ENCODE data around the gene SNX24. TPM values are rescaled to one million over a fixed set of nuclear protein-coding genes. Genes with fewer than 3 reads are reported as not detected.
A peak's percentile ranks its signal among the peaks of the same experiment; 100 is the strongest.

The SNX24 gene
- total and polyA plus RNA-seq, 10 of the 15 experiments (the other 5 are each of a cell fraction or from before 2014, with no cell fraction given), result 0.15 to 6.6 (median 4.1) TPM

DNA sequence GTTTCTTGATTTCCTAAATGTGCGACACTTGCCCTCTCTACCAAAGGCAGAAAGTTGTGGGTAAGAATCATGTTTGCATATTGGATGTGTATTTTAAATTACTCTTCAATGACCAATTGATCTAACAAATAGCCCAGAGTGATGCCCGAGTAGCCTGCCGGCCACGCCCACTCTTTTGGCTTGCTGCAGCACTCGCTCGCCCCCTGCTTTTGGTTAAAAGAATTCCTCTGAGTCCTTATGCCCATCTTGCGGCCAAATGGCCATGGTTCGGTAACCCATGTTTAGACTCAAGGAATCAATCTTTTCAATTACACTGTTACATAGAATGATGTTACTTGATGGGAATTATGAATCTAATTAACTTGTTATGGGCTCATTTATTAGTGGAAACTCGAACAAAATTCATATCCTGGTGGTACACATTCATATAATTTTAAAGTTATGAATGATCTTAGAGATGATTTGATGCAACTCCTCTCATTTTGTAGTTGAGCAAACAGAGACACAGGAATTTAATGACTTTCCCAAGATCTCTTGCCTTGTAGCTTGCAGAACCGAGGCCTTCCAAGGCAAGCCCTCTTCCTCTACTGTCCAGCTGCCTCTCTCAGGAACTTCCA is 154.6 kb downstream of the SNX24 start:
- Histone ChIP-seq H3K4me1 (ENCODE audit: control insufficient read depth, insufficient read depth, low read length) (no peaks in the 10 kb centered on the region), H3K27me3 (replicated peaks in 1 of 2; ENCODE audit: control insufficient read depth in 2 of 2, insufficient read depth in 2 of 2, low read length in 1 of 2) (no peaks in the 10 kb centered on the region), H3K4me3 (no peak overlapping the region), H3K4me2 (ENCODE audit: control insufficient read depth, insufficient read depth) (no peak overlapping the region), H3K36me3 (ENCODE audit: control insufficient read depth in 2 of 2, insufficient read depth in 2 of 2, low read length in 1 of 2) (no peaks in the 10 kb centered on the region), H3K9me3 (replicated peaks; ENCODE audit: control insufficient read depth, insufficient read depth, low read length) (no peaks in the 10 kb centered on the region), H4K20me1 (ENCODE audit: control insufficient read depth, insufficient read depth) (no peaks in the 10 kb centered on the region), H3K27ac (ENCODE audit: control insufficient read depth, insufficient read depth) (no peak overlapping the region), H3K9ac (ENCODE audit: control insufficient read depth, insufficient read depth, low read length) (no peak overlapping the region), H2AFZ (ENCODE audit: control insufficient read depth, low read depth, low read length) (no peak overlapping the region), H3K79me2 (ENCODE audit: control insufficient read depth, insufficient read depth, low read length) (no peaks in the 10 kb centered on the region)
- FAIRE-seq, result peak; percentile 49
- POLR2A ChIA-PET, result no interaction called here
- SMC1A ChIA-PET (ENCODE audit: uncharacterized antibody, unreplicated experiment), result interaction anchor here (0.9 kb wide), 1 partner anchor 11 kb away, joined by 3 read pairs; no protein-coding TSS in a partner anchor
- DNase-seq (ENCODE audit: low read depth, low spot score), result peak; percentile 40
- in situ Hi-C loops (cut with MboI) (loop anchor here (5.0 kb wide), 2 partner anchors 103 to 483 kb away; no protein-coding TSS in a partner anchor), intact Hi-C loops (cut with micrococcal nuclease; ENCODE audit: unreplicated experiment) (loop anchor here (1.0 to 10.0 kb wide), 5 partner anchors 103 to 808 kb away; no protein-coding TSS in a partner anchor)
- peak; percentile 99 for ATAC-seq
- CTCF ChIA-PET, result interaction anchor here (0.6 to 1.9 kb wide), 4 partner anchors 8 to 483 kb away, joined by 3 to 11 read pairs (median 5); no protein-coding TSS in a partner anchor
- RAD21 ChIA-PET (ENCODE audit: unreplicated experiment), result interaction anchor here (1.2 kb wide), 1 partner anchor 484 kb away, joined by 7 read pairs; no protein-coding TSS in a partner anchor
- 13% methylated on average over 10 of the region's 10 CpGs for WGBS (ENCODE audit: insufficient coverage, insufficient replicate concordance, low lambda C conversion rate, missing lambda C conversion rate)
- no TSS peak for BruUV-seq (replicated peaks)
- TF ChIP-seq, protein P1, sequence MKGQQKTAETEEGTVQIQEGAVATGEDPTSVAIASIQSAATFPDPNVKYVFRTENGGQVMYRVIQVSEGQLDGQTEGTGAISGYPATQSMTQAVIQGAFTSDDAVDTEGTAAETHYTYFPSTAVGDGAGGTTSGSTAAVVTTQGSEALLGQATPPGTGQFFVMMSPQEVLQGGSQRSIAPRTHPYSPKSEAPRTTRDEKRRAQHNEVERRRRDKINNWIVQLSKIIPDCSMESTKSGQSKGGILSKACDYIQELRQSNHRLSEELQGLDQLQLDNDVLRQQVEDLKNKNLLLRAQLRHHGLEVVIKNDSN (IDR thresholded peaks at IDR 0.05; ENCODE audit: borderline replicate concordance, extremely low read length, insufficient read depth, low read depth, low read length), result no peak
- TF ChIP-seq STAT3 (IDR thresholded peaks at IDR 0.05; ENCODE audit: low read depth, low read length) (no peak), FOXM1 (IDR thresholded peaks at IDR 0.05; ENCODE audit: low read depth, low read length) (no peak), SREBF1 (IDR thresholded peaks at IDR 0.05; ENCODE audit: low read length) (no peak), CREB1 (IDR thresholded peaks at IDR 0.05; ENCODE audit: low read depth) (no peak), SMC3 (IDR thresholded peaks at IDR 0.05; ENCODE audit: borderline replicate concordance, low read length) (peak; percentile 92; the same call in 1 of the 2 replicates), SMARCA5 (IDR thresholded peaks at IDR 0.05) (no peak), RAD21 (IDR thresholded peaks at IDR 0.05; ENCODE audit: insufficient read depth, low read depth, low read length) (peak; percentile 95), NFYA (IDR thresholded peaks at IDR 0.05; ENCODE audit: borderline replicate concordance, low read depth, low read length) (no peak), LARP7 (IDR thresholded peaks at IDR 0.05) (no peak)
- TF ChIP-seq, protein P2, sequence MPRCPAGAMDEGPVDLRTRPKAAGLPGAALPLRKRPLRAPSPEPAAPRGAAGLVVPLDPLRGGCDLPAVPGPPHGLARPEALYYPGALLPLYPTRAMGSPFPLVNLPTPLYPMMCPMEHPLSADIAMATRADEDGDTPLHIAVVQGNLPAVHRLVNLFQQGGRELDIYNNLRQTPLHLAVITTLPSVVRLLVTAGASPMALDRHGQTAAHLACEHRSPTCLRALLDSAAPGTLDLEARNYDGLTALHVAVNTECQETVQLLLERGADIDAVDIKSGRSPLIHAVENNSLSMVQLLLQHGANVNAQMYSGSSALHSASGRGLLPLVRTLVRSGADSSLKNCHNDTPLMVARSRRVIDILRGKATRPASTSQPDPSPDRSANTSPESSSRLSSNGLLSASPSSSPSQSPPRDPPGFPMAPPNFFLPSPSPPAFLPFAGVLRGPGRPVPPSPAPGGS (IDR thresholded peaks at IDR 0.05; ENCODE audit: borderline replicate concordance, insufficient read depth, low read depth, low read length, poor library complexity, severe bottlenecking), result no peak
- TF ChIP-seq, protein P3, sequence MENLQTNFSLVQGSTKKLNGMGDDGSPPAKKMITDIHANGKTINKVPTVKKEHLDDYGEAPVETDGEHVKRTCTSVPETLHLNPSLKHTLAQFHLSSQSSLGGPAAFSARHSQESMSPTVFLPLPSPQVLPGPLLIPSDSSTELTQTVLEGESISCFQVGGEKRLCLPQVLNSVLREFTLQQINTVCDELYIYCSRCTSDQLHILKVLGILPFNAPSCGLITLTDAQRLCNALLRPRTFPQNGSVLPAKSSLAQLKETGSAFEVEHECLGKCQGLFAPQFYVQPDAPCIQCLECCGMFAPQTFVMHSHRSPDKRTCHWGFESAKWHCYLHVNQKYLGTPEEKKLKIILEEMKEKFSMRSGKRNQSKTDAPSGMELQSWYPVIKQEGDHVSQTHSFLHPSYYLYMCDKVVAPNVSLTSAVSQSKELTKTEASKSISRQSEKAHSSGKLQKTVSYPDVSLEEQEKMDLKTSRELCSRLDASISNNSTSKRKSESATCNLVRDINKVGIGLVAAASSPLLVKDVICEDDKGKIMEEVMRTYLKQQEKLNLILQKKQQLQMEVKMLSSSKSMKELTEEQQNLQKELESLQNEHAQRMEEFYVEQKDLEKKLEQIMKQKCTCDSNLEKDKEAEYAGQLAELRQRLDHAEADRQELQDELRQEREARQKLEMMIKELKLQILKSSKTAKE (IDR thresholded peaks at IDR 0.05; ENCODE audit: low read depth, poor library complexity, severe bottlenecking), result no peak
- TF ChIP-seq, protein P4, sequence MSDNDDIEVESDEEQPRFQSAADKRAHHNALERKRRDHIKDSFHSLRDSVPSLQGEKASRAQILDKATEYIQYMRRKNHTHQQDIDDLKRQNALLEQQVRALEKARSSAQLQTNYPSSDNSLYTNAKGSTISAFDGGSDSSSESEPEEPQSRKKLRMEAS (IDR thresholded peaks at IDR 0.05; ENCODE audit: low read depth, low read length), result no peak
- TF ChIP-seq, protein P5, sequence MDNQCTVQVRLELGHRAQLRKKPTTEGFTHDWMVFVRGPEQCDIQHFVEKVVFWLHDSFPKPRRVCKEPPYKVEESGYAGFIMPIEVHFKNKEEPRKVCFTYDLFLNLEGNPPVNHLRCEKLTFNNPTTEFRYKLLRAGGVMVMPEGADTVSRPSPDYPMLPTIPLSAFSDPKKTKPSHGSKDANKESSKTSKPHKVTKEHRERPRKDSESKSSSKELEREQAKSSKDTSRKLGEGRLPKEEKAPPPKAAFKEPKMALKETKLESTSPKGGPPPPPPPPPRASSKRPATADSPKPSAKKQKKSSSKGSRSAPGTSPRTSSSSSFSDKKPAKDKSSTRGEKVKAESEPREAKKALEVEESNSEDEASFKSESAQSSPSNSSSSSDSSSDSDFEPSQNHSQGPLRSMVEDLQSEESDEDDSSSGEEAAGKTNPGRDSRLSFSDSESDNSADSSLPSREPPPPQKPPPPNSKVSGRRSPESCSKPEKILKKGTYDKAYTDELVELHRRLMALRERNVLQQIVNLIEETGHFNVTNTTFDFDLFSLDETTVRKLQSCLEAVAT (IDR thresholded peaks at IDR 0.05), result no peak
